Esophagus squamous epithelium (tissue), 5 donors: Measurements from ENCODE around the gene ADARB2. TPM values are rescaled to one million over a fixed set of nuclear protein-coding genes. Genes with fewer than 3 reads are reported as not detected.

ENCODE experiments used
- DNase-seq: peaks from one replicate; lab custom pipeline; 2025; lab: John Stamatoyannopoulos, UW
- H3K27ac ChIP-seq, 4 donors: fragments of 200-600 bp; sonication (generic); one replicate each; pipeline ENCODE4 v1.5.1; 2016 to 2019; ENCODE audit warnings: mild to moderate bottlenecking in 1 of 4
- H3K27me3 ChIP-seq, 4 donors: fragments of 200-600 bp; sonication (generic); 1 replicate in 3 of 4; 2 replicates in 1 of 4; pipeline versions ENCODE4 v1.5.1 to v1.6.0; 2017 to 2021; ENCODE audit warnings: antibody characterized with exemption in 1 of 4
- H3K36me3 ChIP-seq, 3 donors: fragments of 200-600 bp; sonication (generic); one replicate each; pipeline ENCODE4 v1.5.1; 2016 to 2019
- H3K4me1 ChIP-seq, 3 donors: fragments of 200-600 bp; sonication (generic); one replicate each; pipeline ENCODE4 v1.5.1; 2017 to 2019
- H3K4me3 ChIP-seq, 4 donors: fragments of 200-600 bp; sonication (generic); 1 replicate in 3 of 4; 2 replicates in 1 of 4; pipeline ENCODE4 v1.5.1; 2016 to 2019; ENCODE audit warnings: mild to moderate bottlenecking in 2 of 4, moderate library complexity in 1 of 4
- H3K9me3 ChIP-seq, 3 donors: fragments of 200-600 bp; sonication (generic); one replicate each; pipeline ENCODE4 v1.5.1; 2016 to 2019
- CTCF ChIP-seq, 6 experiments: fragments of 450-650 bp in 4 of 6; fragments of 200-600 bp in 2 of 6; sonication (generic) in 2 of 6; IDR thresholded peaks; one replicate each; pipeline ENCODE4 v1.5.1; 2016 to 2019; ENCODE audit warnings: antibody characterized with exemption in 6 of 6, mild to moderate bottlenecking in 4 of 6, moderate library complexity in 4 of 6
- POLR2A ChIP-seq, 4 donors: fragments of 450-650 bp; IDR thresholded peaks; one replicate each; pipeline ENCODE4 v1.6.1; 2017; ENCODE audit warnings: antibody characterized with exemption in 4 of 4, mild to moderate bottlenecking in 4 of 4, moderate library complexity in 3 of 4
- WGBS, 2 donors: methylation state at CpG; one replicate each; pipeline ENCODE4 v1.1.5; 2018; 5-methylcytosine and 5-hydroxymethylcytosine counted together
- intact Hi-C: fragments of 100-400 bp; cut with DNase I; formaldehyde crosslinking; loops from one replicate; pipeline ENCODE4 v1.15.0; 2022
- total RNA-seq, 4 donors: library from RNA; depleted of rRNA; stranded (reverse); fragments of >200 nt; gene quantifications; one replicate each; pipeline ENCODE4 v1.1.0, GENCODE V29; 2016
- donor health status: DM: yes; HTN: yes; CAD: no.

Gene ADARB2
- total RNA-seq, 4 donors from 2014 or later, result 0.21 to 3.5 (median 1.5) TPM

- Histone ChIP-seq H3K36me3 (no peaks in the 10 kb centered on the region), H3K9me3 (no peaks in the 10 kb centered on the region), H3K4me3 (no peak overlapping the region), H3K27ac (no peak overlapping the region), H3K27me3 (no peaks in the 10 kb centered on the region), H3K4me1 (peaks cover 0 to 3% (median 0%) of the 10 kb centered on the region in 3 donors)
- no peak for TF ChIP-seq POLR2A (IDR thresholded peaks at IDR 0.05)
- TF ChIP-seq CTCF (IDR thresholded peaks at IDR 0.05), result no peak
- WGBS, 2 donors, result 81 to 88% methylated on average over 18 to 21 of the region's 30 CpGs
- intact Hi-C loops, result no loop called here
- DNase-seq, result no peak
These were observed 554.9 kb downstream of the ADARB2 start for GRCh38 chr10:1182280-1183032.

GRCh38 chr10:1180836-1181235, 556.5 kb downstream of the ADARB2 start:
- intact Hi-C loops, result no loop called here
- TF ChIP-seq POLR2A (IDR thresholded peaks at IDR 0.05), result no peak
- TF ChIP-seq CTCF (IDR thresholded peaks at IDR 0.05), result no peak
- Histone ChIP-seq H3K4me3 (no peak overlapping the region), H3K4me1 (no peaks in the 10 kb centered on the region), H3K9me3 (no peaks in the 10 kb centered on the region), H3K36me3 (no peaks in the 10 kb centered on the region), H3K27ac (no peak overlapping the region), H3K27me3 (no peaks in the 10 kb centered on the region)
- WGBS, 2 donors, result 88 to 98% methylated on average over 4 to 8 of the region's 11 CpGs
- no peak for DNase-seq

- no peaks in the 10 kb centered on the region for H3K9me3 ChIP-seq
- H3K4me3 ChIP-seq, result no peak overlapping the region
- no peaks in the 10 kb centered on the region for H3K27me3 ChIP-seq
- no peak for TF ChIP-seq CTCF (IDR thresholded peaks at IDR 0.05)
- no peak for TF ChIP-seq POLR2A (IDR thresholded peaks at IDR 0.05)
- no peak for DNase-seq
- H3K4me1 ChIP-seq, result no peaks in the 10 kb centered on the region
- 77 to 79% methylated on average over 4 of the region's 16 CpGs for WGBS, 2 donors
- no peaks in the 10 kb centered on the region for H3K36me3 ChIP-seq
- intact Hi-C loops, result no loop called here
- no peak overlapping the region for H3K27ac ChIP-seq
These were observed 557.1 kb downstream of the ADARB2 start for GRCh38 chr10:1180071-1180730.

- Histone ChIP-seq H3K27ac (no peak overlapping the region), H3K36me3 (no peaks in the 10 kb centered on the region), H3K27me3 (no peaks in the 10 kb centered on the region), H3K4me3 (no peak overlapping the region), H3K9me3 (no peaks in the 10 kb centered on the region), H3K4me1 (no peaks in the 10 kb centered on the region)
- TF ChIP-seq CTCF (IDR thresholded peaks at IDR 0.05) (no peak), POLR2A (IDR thresholded peaks at IDR 0.05) (no peak)
- DNase-seq, result no peak
- intact Hi-C loops, result no loop called here
- WGBS, 2 donors, result 79 to 82% methylated on average over 19 of the region's 20 CpGs
These were observed 557.8 kb downstream of the ADARB2 start for GRCh38 chr10:1179346-1180070.

GRCh38 chr10:1178506-1178905, 558.8 kb downstream of the ADARB2 start:
- no peak overlapping the region for H3K27ac ChIP-seq
- DNase-seq, result no peak
- H3K4me1 ChIP-seq, result no peaks in the 10 kb centered on the region
- no peaks in the 10 kb centered on the region for H3K27me3 ChIP-seq
- H3K4me3 ChIP-seq, result no peak overlapping the region
- TF ChIP-seq CTCF (IDR thresholded peaks at IDR 0.05), result no peak
- H3K9me3 ChIP-seq, result no peaks in the 10 kb centered on the region
- WGBS, 2 donors, result 85 to 93% methylated on average over 8 to 10 of the region's 16 CpGs
- H3K36me3 ChIP-seq, result no peaks in the 10 kb centered on the region
- intact Hi-C loops, result no loop called here
